ENCODE data around the gene TMPRSS11A. TPM values are rescaled to one million over a fixed set of nuclear protein-coding genes. Genes with fewer than 3 reads are reported as not detected.

TMPRSS11A gene
- total RNA-seq, 4 donors from 2014 or later: not detected

DNA sequence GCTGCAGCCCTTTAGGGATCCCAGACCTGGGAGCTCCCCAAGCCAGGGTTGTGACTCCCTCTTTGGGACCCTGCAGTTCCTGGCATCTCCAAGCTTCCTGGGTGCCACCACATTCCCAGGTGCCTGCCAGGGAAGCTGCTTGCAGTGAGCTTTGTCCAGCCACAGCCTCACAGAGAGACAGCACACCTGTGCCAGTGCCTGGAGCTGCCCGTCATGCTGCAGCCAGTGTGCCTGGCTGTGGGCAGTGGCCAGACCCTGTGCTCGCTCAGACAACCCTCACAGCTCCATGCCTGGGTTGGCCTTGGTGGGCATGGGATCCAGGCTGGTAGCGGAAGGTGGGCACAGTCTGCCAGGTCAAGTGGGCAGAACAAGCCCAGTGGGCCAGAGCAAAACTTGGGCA lies 36.0 kb downstream of the TMPRSS11A start:
- DNase-seq: no peak
- Histone ChIP-seq H3K27ac (no peak overlapping the region), H3K9me3 (no peaks in the 10 kb centered on the region), H3K4me1 (no peaks in the 10 kb centered on the region), H3K27me3 (no peaks in the 10 kb centered on the region), H3K36me3 (no peaks in the 10 kb centered on the region), H3K4me3 (no peak overlapping the region)
- intact Hi-C loops (cut with DNase I; ENCODE audit: low total_unique reads): no loop called here
- TF ChIP-seq POLR2A (IDR thresholded peaks at IDR 0.05): no peak
- TF ChIP-seq, protein P1, sequence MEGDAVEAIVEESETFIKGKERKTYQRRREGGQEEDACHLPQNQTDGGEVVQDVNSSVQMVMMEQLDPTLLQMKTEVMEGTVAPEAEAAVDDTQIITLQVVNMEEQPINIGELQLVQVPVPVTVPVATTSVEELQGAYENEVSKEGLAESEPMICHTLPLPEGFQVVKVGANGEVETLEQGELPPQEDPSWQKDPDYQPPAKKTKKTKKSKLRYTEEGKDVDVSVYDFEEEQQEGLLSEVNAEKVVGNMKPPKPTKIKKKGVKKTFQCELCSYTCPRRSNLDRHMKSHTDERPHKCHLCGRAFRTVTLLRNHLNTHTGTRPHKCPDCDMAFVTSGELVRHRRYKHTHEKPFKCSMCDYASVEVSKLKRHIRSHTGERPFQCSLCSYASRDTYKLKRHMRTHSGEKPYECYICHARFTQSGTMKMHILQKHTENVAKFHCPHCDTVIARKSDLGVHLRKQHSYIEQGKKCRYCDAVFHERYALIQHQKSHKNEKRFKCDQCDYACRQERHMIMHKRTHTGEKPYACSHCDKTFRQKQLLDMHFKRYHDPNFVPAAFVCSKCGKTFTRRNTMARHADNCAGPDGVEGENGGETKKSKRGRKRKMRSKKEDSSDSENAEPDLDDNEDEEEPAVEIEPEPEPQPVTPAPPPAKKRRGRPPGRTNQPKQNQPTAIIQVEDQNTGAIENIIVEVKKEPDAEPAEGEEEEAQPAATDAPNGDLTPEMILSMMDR (IDR thresholded peaks at IDR 0.05 in 4 of 5, conservative IDR thresholded peaks at IDR 0.05 in 1 of 5): no peak
- in situ Hi-C loops (cut with MboI; ENCODE audit: low sequenced_read_pairs in 4 of 4): no loop called here
- no peak for ATAC-seq

DNA sequence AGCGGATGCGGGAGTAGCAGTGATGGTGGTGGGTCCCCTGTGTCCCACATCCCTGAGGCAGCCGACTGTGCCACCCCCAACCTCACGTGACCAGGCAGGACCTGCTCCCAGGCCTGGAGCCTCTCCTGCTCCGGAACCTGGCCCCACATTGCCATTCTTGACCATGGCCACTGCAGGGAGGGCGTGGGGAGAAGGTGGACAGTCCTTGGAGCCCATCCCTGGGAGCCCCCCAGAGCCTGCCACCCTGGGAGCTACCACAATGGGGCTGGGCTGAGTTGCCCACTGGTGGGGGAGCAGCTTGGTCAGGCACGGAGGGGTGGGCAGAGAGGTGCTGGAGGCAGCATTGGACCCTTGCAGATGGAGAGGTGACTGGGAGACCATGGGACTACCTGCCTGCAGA lies 36.8 kb downstream of the TMPRSS11A start:
- DNase-seq (no peak), ATAC-seq (no peak)
- intact Hi-C loops (cut with DNase I; ENCODE audit: low total_unique reads) (no loop called here), in situ Hi-C loops (cut with MboI; ENCODE audit: low sequenced_read_pairs in 4 of 4) (no loop called here)
- TF ChIP-seq, protein P1 (IDR thresholded peaks at IDR 0.05 in 4 of 5, conservative IDR thresholded peaks at IDR 0.05 in 1 of 5): no peak
- no peak for TF ChIP-seq POLR2A (IDR thresholded peaks at IDR 0.05)
- no peaks in the 10 kb centered on the region for H3K27me3 ChIP-seq
- H3K36me3 ChIP-seq: no peaks in the 10 kb centered on the region
- no peaks in the 10 kb centered on the region for H3K4me1 ChIP-seq
- H3K9me3 ChIP-seq: no peaks in the 10 kb centered on the region
- no peak overlapping the region for H3K27ac ChIP-seq
- no peak overlapping the region for H3K4me3 ChIP-seq

DNA sequence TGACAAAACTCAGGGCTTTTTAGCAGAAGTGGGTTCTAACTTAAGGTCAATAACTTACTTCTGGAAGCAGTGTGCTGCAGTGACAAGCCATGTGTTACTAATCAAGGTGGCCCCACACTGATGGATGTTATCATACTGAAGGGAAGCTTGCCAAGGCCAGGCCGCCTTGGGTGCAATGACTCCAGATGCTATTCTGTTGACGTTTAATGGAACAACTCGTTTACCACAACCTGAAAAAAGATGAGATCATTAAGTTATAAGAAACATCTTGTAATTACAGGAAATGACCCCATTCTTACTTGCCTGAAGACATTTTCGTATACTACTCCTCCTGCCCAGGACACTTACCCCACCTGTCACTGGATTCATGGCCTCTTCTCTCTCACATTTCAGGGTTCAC lies 40.6 kb downstream of the TMPRSS11A start:
- in situ Hi-C loops (cut with MboI; ENCODE audit: low sequenced_read_pairs in 4 of 4) (no loop called here), intact Hi-C loops (cut with DNase I; ENCODE audit: low total_unique reads) (no loop called here)
- H3K27ac ChIP-seq: no peak overlapping the region
- no peaks in the 10 kb centered on the region for H3K4me1 ChIP-seq
- ATAC-seq (no peak), DNase-seq (no peak)
- H3K36me3 ChIP-seq: no peaks in the 10 kb centered on the region
- TF ChIP-seq POLR2A (IDR thresholded peaks at IDR 0.05): no peak
- TF ChIP-seq, protein P1 (IDR thresholded peaks at IDR 0.05 in 4 of 5, conservative IDR thresholded peaks at IDR 0.05 in 1 of 5): no peak
- H3K4me3 ChIP-seq: no peak overlapping the region
- H3K27me3 ChIP-seq: no peaks in the 10 kb centered on the region
- H3K9me3 ChIP-seq: no peaks in the 10 kb centered on the region

DNA sequence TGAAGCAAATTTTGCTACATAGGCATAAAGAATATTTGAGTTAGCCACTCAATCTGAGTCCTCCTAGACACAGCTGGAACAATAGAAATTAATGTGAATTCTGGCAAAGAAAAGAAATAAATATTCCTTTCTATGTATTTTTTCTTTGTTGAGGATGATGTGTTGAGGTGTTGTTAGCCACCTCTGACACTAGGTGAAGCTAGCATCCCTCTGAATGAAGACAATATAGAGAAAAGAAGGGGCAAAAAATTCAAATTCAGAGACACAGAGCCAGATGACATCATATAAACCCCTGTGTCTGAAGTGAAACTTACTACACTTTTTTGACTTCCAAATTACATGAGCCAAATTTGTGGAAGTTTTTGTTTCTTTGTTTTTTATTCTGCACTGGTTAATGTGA lies 44.9 kb downstream of the TMPRSS11A start:
- no peaks in the 10 kb centered on the region for H3K36me3 ChIP-seq
- H3K9me3 ChIP-seq: no peaks in the 10 kb centered on the region
- H3K27me3 ChIP-seq: no peaks in the 10 kb centered on the region
- H3K27ac ChIP-seq: no peak overlapping the region
- intact Hi-C loops (cut with DNase I; ENCODE audit: low total_unique reads) (no loop called here), in situ Hi-C loops (cut with MboI; ENCODE audit: low sequenced_read_pairs in 4 of 4) (no loop called here)
- DNase-seq (no peak), ATAC-seq (no peak)
- no peaks in the 10 kb centered on the region for H3K4me1 ChIP-seq
- H3K4me3 ChIP-seq: no peak overlapping the region
- TF ChIP-seq, protein P1 (IDR thresholded peaks at IDR 0.05 in 4 of 5, conservative IDR thresholded peaks at IDR 0.05 in 1 of 5): no peak
- no peak for TF ChIP-seq POLR2A (IDR thresholded peaks at IDR 0.05)

DNA sequence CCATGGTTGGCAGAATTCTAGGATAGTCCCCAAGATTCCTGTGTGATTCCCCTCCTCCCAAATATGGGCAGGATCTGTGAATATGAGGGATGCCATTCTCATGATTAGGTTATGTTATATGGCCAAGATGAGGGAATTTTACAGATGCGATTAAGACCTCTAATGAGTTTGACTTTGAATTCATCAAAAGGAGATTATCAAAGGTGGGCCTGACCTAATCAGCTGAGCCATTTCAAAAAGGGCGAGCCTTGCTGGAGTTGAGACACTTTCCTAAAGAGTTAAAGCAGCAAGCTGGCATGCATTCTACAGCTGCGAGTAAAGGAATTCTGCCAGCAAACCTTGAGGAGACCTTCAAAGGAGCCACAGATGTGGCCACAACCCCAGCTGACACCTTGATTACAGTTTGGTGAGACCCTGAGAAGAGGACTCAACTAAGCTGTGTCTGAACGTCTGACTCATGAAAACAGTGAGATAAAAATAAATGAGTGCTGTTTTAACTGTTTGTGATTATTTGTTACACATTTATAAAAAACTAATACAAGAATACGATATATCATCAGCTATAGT lies 47.8 kb downstream of the TMPRSS11A start:
- intact Hi-C loops (cut with DNase I; ENCODE audit: low total_unique reads) (no loop called here), in situ Hi-C loops (cut with MboI; ENCODE audit: low sequenced_read_pairs in 4 of 4) (no loop called here)
- H3K4me1 ChIP-seq: no peaks in the 10 kb centered on the region
- H3K36me3 ChIP-seq: no peaks in the 10 kb centered on the region
- ATAC-seq (no peak), DNase-seq (no peak)
- no peak for TF ChIP-seq POLR2A (IDR thresholded peaks at IDR 0.05)
- TF ChIP-seq, protein P1 (IDR thresholded peaks at IDR 0.05 in 4 of 5, conservative IDR thresholded peaks at IDR 0.05 in 1 of 5): no peak
- no peak overlapping the region for H3K27ac ChIP-seq
- no peaks in the 10 kb centered on the region for H3K27me3 ChIP-seq
- H3K4me3 ChIP-seq: no peak overlapping the region
- H3K9me3 ChIP-seq: no peaks in the 10 kb centered on the region

Measured in gastrocnemius medialis (tissue), 4 donors.